Coronary artery (tissue), 2 donors: Measurements from ENCODE around the gene TPRX1.
"Not testable (repeated sequence)": the region's sequence is repeated elsewhere in the genome, so short reads cannot be mapped to it uniquely, and the experiment has no call there.

Source experiments
- DNase-seq: peaks from one replicate; pipeline ENCODE4 v3.0.0-alpha.2; 2017; ENCODE audit warnings: low spot score
- H3K27ac ChIP-seq, 2 donors: fragments of 200-600 bp; sonication (generic); one replicate each; pipeline ENCODE4 v1.5.1; 2016 to 2019
- H3K4me3 ChIP-seq: fragments of 200-600 bp; sonication (generic); 2 replicates; pipeline ENCODE4 v1.5.1; 2016; ENCODE audit warnings: mild to moderate bottlenecking, moderate library complexity
- TF ChIP-seq, protein P1 (sequence below): fragments of 200-600 bp; sonication (generic); IDR thresholded peaks from one replicate; pipeline ENCODE4 v1.5.1; 2019; ENCODE audit warnings: antibody characterized with exemption

Gene TPRX1

DNA sequence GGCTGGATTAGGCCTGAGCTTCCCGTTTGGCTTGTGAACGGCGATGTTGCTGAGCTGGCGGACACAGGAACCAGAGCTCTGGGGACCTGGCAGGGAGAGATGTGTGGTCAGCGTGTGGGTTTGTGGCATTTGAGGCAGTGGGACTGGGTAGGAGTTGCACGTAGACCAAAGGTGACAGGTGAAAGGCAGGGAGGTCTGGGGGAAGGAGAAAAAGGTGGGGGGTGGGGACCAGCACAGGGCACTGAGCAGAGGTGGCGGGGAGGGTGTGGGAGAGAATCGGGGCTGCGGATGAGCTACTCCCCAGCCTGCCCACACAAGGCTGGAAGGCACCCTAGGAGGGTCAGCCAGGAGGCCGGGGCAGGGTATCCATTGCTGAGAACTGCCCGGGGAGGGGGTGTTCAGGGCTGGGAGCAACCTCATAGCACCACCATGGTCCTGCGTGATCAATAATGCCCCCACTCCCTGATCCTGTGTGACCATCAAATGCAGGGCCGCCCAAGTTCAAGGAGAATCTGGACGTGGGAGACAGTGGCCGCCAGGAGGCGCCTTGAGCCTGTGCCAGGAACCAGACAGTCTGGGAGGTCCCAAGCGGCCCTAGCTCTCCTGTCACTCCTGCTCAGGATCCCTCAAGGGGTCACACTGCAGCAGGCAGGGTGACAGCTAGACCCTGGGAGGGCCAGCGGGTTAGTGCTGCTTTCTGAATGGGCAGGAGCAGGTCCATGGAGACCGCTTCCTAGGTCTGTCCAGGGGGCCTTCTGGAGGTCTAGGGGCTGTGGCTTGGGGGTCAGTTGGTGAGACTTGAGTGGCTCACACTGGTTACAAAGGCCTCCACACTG lies 38.6 kb downstream of the TPRX1 start:
- Histone ChIP-seq H3K4me3 (no peak overlapping the region), H3K27ac (no peak overlapping the region)
- TF ChIP-seq, protein P1, sequence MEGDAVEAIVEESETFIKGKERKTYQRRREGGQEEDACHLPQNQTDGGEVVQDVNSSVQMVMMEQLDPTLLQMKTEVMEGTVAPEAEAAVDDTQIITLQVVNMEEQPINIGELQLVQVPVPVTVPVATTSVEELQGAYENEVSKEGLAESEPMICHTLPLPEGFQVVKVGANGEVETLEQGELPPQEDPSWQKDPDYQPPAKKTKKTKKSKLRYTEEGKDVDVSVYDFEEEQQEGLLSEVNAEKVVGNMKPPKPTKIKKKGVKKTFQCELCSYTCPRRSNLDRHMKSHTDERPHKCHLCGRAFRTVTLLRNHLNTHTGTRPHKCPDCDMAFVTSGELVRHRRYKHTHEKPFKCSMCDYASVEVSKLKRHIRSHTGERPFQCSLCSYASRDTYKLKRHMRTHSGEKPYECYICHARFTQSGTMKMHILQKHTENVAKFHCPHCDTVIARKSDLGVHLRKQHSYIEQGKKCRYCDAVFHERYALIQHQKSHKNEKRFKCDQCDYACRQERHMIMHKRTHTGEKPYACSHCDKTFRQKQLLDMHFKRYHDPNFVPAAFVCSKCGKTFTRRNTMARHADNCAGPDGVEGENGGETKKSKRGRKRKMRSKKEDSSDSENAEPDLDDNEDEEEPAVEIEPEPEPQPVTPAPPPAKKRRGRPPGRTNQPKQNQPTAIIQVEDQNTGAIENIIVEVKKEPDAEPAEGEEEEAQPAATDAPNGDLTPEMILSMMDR = peak; percentile 78
- no peak for DNase-seq

DNA sequence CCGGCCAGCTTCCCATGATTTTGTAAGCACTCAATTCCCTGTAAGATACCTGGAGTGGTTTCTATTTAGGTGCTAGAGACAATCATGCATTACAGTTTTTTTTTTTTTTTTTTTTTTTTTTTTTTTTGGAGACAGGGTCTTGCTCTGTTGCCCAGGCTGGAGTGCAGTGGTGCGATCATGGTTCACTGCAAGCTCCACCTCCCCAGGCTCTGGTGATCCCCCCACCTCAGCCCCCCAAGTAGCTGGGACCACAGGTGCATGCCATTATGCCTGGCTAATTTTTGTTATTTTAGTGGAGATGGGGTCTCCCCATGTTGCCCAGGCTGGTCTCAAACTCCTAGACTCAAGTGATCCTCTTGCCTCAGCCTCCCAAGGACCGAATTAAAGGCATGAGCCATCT lies 39.6 kb downstream of the TPRX1 start:
- not testable (repeated sequence) for H3K27ac ChIP-seq, DNase-seq, H3K4me3 ChIP-seq

DNA sequence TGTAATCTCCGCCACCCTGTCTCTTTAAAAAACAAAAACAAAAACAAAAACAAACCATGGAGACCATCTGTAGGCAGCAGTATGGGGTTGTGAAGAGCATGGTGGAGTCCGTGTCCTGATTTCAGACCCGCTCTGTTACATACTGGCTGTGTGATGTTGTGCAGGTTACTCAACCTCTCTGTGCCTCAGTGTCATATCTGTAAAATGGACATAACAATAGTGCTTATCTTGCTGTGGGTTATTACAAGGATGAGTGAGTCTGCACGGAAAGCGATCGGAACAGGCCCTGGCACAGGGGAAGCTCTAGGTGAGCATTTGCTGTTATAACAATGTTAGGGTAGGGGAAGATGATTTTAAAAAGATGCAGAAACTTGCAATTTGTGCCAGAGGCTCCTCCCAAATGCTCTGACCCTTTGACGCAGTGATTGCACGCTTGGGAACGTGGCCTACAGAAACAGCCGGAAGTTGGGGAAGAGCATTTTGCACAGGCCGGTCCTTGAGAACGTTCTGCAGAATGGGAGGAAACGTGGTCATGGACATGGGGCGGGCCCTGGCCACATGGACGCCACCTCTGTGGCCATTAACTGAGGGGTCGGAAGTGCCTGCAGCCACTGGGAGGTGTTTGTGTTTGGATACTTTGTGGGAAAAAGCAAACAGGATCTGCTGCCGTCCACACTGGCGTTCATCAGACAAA lies 41.6 kb downstream of the TPRX1 start:
- TF ChIP-seq, protein P1 = no peak
- no peak for DNase-seq
- Histone ChIP-seq H3K4me3 (no peak overlapping the region), H3K27ac (no peak overlapping the region)

DNA sequence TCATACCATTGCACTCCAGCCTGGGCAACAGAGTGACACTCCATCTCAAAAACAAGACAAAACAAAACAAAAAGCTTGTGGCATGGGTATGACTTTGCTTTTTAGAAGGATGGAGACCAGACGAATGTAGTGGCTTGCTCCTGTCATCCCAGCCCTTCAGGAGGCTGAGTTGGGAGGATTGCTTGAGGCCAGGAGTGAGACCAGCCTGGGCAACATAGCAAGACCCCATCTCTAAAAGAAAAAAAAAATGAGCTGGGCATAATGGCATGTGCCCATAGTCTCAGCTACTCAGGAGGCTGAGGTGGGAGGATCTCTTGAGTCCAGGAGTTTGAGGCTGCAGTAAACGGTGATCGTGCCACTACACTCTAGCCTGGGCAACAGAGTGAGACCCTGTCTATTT lies 42.2 kb downstream of the TPRX1 start:
- no peak for DNase-seq
- TF ChIP-seq, protein P1 = no peak
- no peak overlapping the region for H3K4me3 ChIP-seq
- no peak overlapping the region for H3K27ac ChIP-seq

DNA sequence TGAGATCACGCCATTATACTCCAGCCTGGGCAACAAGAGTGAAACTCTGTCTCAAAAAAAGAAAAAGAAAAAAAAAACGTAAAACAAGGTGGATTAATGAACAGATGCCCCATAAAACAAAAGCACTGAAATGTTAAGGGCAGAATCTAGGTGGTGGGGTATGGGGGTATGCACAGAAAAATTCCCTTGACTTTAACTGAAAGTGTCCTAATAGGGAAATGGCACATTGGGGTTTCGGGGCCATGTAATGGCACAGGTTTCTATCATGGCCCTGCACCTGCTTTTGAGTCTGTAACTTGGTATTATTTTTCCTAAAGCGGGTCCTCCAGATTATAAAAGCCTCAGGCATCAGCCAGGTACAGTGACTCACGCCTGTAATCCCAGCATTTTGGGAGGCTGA lies 42.8 kb downstream of the TPRX1 start:
- no peak overlapping the region for H3K27ac ChIP-seq
- TF ChIP-seq, protein P1 = no peak
- H3K4me3 ChIP-seq = no peak overlapping the region
- DNase-seq = no peak

DNA sequence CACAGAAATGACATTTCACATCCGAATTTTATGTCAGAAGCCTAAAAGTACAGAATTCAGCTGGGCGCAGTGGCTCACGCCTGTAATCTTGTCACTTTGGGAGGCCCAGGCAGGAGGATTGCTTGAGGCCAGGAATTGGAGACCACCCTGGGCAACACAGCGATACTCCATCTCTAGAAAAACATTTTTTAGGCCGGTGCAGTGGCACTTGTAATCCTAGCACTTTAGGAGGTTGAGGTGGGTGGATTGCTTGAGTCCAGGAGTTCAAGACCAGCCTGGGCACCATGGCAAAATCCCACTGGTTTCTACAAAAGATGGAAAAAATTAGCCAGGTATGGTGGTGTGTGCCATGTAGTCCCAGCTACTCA lies 43.7 kb downstream of the TPRX1 start:
- Histone ChIP-seq H3K4me3 (no peak overlapping the region), H3K27ac (no peak overlapping the region)
- TF ChIP-seq, protein P1 = no peak
- DNase-seq = no peak

DNA sequence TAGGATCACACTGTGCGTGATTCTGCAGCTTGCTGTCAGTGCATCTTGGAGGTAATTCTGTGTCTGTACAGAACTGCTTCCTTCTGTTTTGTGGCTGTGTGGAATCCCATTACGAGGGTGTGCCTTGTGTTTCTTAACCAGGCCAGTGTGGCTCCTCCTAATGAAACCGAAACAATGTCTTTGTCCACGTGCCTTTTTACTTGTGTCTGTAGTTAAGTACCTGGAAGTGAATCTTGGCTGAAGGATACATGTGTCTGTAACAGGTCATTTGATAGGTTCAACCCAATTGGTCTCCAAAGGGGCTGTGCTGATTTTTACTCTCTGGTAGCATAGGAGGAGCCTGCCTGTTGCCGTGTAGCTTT lies 45.9 kb downstream of the TPRX1 start:
- H3K4me3 ChIP-seq = no peak overlapping the region
- DNase-seq = no peak
- no peak overlapping the region for H3K27ac ChIP-seq
- TF ChIP-seq, protein P1 = no peak
